T47D (cell line): Measurements from ENCODE around the gene TH.
A peak's percentile ranks its signal among the peaks of the same experiment; 100 is the strongest.

ENCODE experiments used
- DNase-seq, 2 experiments: peaks; one replicate each; pipeline versions ENCODE4 v3.0.0 to v3.0.0-alpha.2; 2011 to 2012; ENCODE audit warnings: low read depth in 1 of 2, low spot score in 1 of 2
- JUND ChIP-seq: IDR thresholded peaks from 2 replicates; pipeline ENCODE4 v1.6.1; 2012; ENCODE audit warnings: low read depth
- in situ Hi-C: cut with HindIII; loops from 2 replicates; pipeline ENCODE4 v1.10.0; 2016; ENCODE audit warnings: low sequenced_read_pairs, low pct_unique_long_range_greater_than_20kb

The TH gene

GRCh38 chr11:2176389-2176900 lies 4.8 kb upstream of the TH start:
- in situ Hi-C loops, result no loop called here
- TF ChIP-seq JUND, result no peak
- no peak for DNase-seq

GRCh38 chr11:2175659-2176058 lies 4.0 kb upstream of the TH start:
- in situ Hi-C loops, result no loop called here

GRCh38 chr11:2174361-2174760 lies 2.7 kb upstream of the TH start:
- no peak for TF ChIP-seq JUND
- in situ Hi-C loops, result no loop called here
- no peak for DNase-seq

More at GRCh38 chr11:2175659-2176058, 4.0 kb upstream of the TH start:
- no peak for DNase-seq
- TF ChIP-seq JUND, result no peak

GRCh38 chr11:2173761-2174160 lies 2.1 kb upstream of the TH start:
- in situ Hi-C loops, result no loop called here
- TF ChIP-seq JUND, result no peak
- no peak for DNase-seq

- in situ Hi-C loops, result no loop called here
- TF ChIP-seq JUND, result no peak
- DNase-seq, result no peak
Measured at GRCh38 chr11:2173150-2173693, 1.6 kb upstream of the TH start.

GRCh38 chr11:2172676-2173075 lies 1.1 kb upstream of the TH start:
- DNase-seq, result no peak
- no peak for TF ChIP-seq JUND
- in situ Hi-C loops, result no loop called here

- no peak for TF ChIP-seq JUND
- in situ Hi-C loops, result no loop called here
- no peak for DNase-seq
Measured at GRCh38 chr11:2169626-2170570, 1.7 kb downstream of the TH start.

- DNase-seq, result peak in 1 of 2 experiments; percentile 40
- TF ChIP-seq JUND, result no peak
- in situ Hi-C loops, result no loop called here
Measured at GRCh38 chr11:2169005-2169378, 2.6 kb downstream of the TH start.

GRCh38 chr11:2168286-2169004 lies 3.2 kb downstream of the TH start:
- in situ Hi-C loops, result no loop called here
- peak; percentile 29 to 57 for DNase-seq
- TF ChIP-seq JUND, result no peak

- DNase-seq, result no peak
- in situ Hi-C loops, result no loop called here
- no peak for TF ChIP-seq JUND
Measured at GRCh38 chr11:2167141-2168045, 4.2 kb downstream of the TH start.

- no peak for TF ChIP-seq JUND
- in situ Hi-C loops, result no loop called here
- DNase-seq, result no peak
Measured at GRCh38 chr11:2166091-2166851, 5.3 kb downstream of the TH start.
